HEK293 (cell line): ENCODE measurements around the gene MMS19.

Source experiments
- TF ChIP-seq, protein P1 (sequence below): fragments of 450-650 bp; IDR thresholded peaks from 2 replicates; pipeline ENCODE4 v1.5.1; 2018; ENCODE audit warnings: missing biosample characterization, missing genetic modification characterization
- TF ChIP-seq, protein P2 (sequence below): fragments of 450-650 bp; formaldehyde crosslinking; IDR thresholded peaks from 2 replicates; pipeline ENCODE4 v1.5.1; 2016; ENCODE audit warnings: missing biosample characterization, missing genetic modification characterization
- TF ChIP-seq, protein P3 (sequence below): fragments of 450-650 bp; formaldehyde crosslinking; IDR thresholded peaks from 2 replicates; pipeline ENCODE4 v1.5.1; 2016; ENCODE audit warnings: missing biosample characterization, missing genetic modification characterization

DNA sequence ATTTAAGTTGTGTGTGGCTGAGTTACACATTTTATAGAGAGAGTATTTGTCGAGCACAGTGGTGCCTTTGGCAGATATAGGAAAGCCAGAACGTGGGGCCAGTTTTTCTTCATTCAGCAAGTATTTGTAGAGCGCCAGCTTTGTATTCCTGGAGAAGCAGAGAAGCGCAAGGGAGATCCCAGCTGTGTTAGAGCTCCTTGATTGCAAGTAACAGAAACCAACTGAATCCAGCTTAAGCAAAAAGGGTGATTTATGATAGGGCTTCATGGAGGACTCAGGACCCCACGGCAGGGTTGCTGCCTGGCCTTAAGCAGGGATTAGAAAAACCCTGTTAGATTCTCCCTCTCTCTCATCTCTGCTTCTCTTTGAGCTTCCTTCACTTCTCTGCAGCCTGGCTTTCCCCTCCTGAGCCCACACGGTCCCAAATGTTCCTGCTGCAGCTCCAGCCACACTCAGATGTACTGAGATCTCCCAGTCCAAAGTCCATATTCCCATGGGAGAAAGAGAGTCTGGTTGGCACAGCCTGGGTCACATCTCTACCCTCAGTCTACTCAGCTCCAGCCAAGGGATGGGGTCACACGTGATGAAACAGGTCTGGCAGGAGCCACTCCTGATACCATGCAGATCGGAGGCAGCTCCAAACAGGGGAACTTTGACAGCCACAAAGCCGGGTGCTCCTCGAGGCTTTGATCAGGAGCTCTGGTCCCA, 17.2 kb upstream of the MMS19 start:
- TF ChIP-seq, protein P1, sequence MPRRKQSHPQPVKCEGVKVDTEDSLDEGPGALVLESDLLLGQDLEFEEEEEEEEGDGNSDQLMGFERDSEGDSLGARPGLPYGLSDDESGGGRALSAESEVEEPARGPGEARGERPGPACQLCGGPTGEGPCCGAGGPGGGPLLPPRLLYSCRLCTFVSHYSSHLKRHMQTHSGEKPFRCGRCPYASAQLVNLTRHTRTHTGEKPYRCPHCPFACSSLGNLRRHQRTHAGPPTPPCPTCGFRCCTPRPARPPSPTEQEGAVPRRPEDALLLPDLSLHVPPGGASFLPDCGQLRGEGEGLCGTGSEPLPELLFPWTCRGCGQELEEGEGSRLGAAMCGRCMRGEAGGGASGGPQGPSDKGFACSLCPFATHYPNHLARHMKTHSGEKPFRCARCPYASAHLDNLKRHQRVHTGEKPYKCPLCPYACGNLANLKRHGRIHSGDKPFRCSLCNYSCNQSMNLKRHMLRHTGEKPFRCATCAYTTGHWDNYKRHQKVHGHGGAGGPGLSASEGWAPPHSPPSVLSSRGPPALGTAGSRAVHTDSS (tag by site-specific recombination): no peak
- TF ChIP-seq, protein P2, sequence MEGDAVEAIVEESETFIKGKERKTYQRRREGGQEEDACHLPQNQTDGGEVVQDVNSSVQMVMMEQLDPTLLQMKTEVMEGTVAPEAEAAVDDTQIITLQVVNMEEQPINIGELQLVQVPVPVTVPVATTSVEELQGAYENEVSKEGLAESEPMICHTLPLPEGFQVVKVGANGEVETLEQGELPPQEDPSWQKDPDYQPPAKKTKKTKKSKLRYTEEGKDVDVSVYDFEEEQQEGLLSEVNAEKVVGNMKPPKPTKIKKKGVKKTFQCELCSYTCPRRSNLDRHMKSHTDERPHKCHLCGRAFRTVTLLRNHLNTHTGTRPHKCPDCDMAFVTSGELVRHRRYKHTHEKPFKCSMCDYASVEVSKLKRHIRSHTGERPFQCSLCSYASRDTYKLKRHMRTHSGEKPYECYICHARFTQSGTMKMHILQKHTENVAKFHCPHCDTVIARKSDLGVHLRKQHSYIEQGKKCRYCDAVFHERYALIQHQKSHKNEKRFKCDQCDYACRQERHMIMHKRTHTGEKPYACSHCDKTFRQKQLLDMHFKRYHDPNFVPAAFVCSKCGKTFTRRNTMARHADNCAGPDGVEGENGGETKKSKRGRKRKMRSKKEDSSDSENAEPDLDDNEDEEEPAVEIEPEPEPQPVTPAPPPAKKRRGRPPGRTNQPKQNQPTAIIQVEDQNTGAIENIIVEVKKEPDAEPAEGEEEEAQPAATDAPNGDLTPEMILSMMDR (tag by site-specific recombination): no peak
- TF ChIP-seq, protein P3, sequence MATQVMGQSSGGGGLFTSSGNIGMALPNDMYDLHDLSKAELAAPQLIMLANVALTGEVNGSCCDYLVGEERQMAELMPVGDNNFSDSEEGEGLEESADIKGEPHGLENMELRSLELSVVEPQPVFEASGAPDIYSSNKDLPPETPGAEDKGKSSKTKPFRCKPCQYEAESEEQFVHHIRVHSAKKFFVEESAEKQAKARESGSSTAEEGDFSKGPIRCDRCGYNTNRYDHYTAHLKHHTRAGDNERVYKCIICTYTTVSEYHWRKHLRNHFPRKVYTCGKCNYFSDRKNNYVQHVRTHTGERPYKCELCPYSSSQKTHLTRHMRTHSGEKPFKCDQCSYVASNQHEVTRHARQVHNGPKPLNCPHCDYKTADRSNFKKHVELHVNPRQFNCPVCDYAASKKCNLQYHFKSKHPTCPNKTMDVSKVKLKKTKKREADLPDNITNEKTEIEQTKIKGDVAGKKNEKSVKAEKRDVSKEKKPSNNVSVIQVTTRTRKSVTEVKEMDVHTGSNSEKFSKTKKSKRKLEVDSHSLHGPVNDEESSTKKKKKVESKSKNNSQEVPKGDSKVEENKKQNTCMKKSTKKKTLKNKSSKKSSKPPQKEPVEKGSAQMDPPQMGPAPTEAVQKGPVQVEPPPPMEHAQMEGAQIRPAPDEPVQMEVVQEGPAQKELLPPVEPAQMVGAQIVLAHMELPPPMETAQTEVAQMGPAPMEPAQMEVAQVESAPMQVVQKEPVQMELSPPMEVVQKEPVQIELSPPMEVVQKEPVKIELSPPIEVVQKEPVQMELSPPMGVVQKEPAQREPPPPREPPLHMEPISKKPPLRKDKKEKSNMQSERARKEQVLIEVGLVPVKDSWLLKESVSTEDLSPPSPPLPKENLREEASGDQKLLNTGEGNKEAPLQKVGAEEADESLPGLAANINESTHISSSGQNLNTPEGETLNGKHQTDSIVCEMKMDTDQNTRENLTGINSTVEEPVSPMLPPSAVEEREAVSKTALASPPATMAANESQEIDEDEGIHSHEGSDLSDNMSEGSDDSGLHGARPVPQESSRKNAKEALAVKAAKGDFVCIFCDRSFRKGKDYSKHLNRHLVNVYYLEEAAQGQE: no peak
